GM11168 (cell line): ENCODE results near the gene ANGEL1.

Experiments used
- in situ Hi-C: fragments of 300-500 bp; cut with MboI; formaldehyde crosslinking; loops from one replicate; pipeline ENCODE4 v1.12.0; 2022; ENCODE audit warnings: low sequenced_read_pairs; ENCODE audit not compliant: unreplicated experiment

ANGEL1 gene

GRCh38 chr14:76820700-76821099, 8.0 kb upstream of the ANGEL1 start:
- in situ Hi-C loops, result no loop called here

- in situ Hi-C loops, result no loop called here
These were observed 2.3 kb upstream of the ANGEL1 start for GRCh38 chr14:76814726-76815645.

- in situ Hi-C loops, result no loop called here
These were observed 625 bp downstream of the ANGEL1 start for GRCh38 chr14:76812093-76812421.

- in situ Hi-C loops, result no loop called here
These were observed 1.1 kb downstream of the ANGEL1 start for GRCh38 chr14:76811561-76811960.

- in situ Hi-C loops, result no loop called here
These were observed 1.7 kb downstream of the ANGEL1 start for GRCh38 chr14:76810953-76811400.

GRCh38 chr14:76810525-76810924, 2.2 kb downstream of the ANGEL1 start:
- in situ Hi-C loops, result no loop called here

GRCh38 chr14:76808990-76809389, 3.7 kb downstream of the ANGEL1 start:
- in situ Hi-C loops, result no loop called here

GRCh38 chr14:76808011-76808410, 4.7 kb downstream of the ANGEL1 start:
- in situ Hi-C loops, result no loop called here

GRCh38 chr14:76806446-76806845, 6.2 kb downstream of the ANGEL1 start:
- in situ Hi-C loops, result no loop called here

- in situ Hi-C loops, result no loop called here
These were observed 18.7 kb downstream of the ANGEL1 start for GRCh38 chr14:76793956-76794355.

GRCh38 chr14:76793324-76793723, 19.4 kb downstream of the ANGEL1 start:
- in situ Hi-C loops, result no loop called here

- in situ Hi-C loops, result no loop called here
These were observed 20.3 kb downstream of the ANGEL1 start for GRCh38 chr14:76792422-76792821.

GRCh38 chr14:76786601-76787000, 26.1 kb downstream of the ANGEL1 start:
- in situ Hi-C loops, result no loop called here

- in situ Hi-C loops, result no loop called here
These were observed 27.8 kb downstream of the ANGEL1 start for GRCh38 chr14:76784881-76785280.

- in situ Hi-C loops, result no loop called here
These were observed 28.3 kb downstream of the ANGEL1 start for GRCh38 chr14:76784266-76784874.

GRCh38 chr14:76782885-76783566, 29.7 kb downstream of the ANGEL1 start:
- in situ Hi-C loops, result no loop called here

- in situ Hi-C loops, result no loop called here
These were observed 30.4 kb downstream of the ANGEL1 start for GRCh38 chr14:76782115-76782884.

GRCh38 chr14:76781648-76782051, 31.0 kb downstream of the ANGEL1 start:
- in situ Hi-C loops, result no loop called here

GRCh38 chr14:76780875-76781647, 31.6 kb downstream of the ANGEL1 start:
- in situ Hi-C loops, result no loop called here

- in situ Hi-C loops, result no loop called here
These were observed 32.3 kb downstream of the ANGEL1 start for GRCh38 chr14:76780360-76780759.
